Measurements from ENCODE around the gene PLOD2.

DNA sequence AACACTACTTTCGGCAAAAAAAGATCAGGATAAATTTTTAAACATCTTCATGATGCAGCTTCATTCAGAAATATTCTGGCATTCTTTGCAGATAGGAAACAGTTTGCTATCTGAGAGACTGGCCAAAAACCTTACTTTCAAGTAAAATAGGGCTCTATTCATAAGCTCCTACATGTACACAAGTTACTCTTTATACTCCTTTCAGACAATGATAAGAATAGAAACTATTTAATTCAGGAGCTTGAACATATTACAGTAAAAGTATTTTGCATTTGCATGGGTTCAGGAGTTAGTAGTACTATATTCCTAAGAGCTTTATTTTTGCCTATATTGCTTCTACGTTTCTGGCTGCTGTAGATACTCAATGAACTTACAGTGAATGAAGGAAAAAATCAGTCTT lies 70.5 kb downstream of the PLOD2 start:
- TF ChIP-seq TEAD4 (IDR thresholded peaks at IDR 0.05) (no peak), USF1 (IDR thresholded peaks at IDR 0.05) (no peak), ZBTB7A (IDR thresholded peaks at IDR 0.05; ENCODE audit: low read depth) (no peak), NFIC (IDR thresholded peaks at IDR 0.05) (no peak), CEBPB (IDR thresholded peaks at IDR 0.05) (no peak), RAD21 (IDR thresholded peaks at IDR 0.05; ENCODE audit: low read depth) (no peak), TCF12 (IDR thresholded peaks at IDR 0.05; ENCODE audit: low read depth) (no peak), CREB1 (IDR thresholded peaks at IDR 0.05; ENCODE audit: low read depth) (no peak), TAF1 (IDR thresholded peaks at IDR 0.05; ENCODE audit: low read depth) (no peak), EP300 (IDR thresholded peaks at IDR 0.05; ENCODE audit: borderline replicate concordance) (no peak)
- TF ChIP-seq, protein P1, sequence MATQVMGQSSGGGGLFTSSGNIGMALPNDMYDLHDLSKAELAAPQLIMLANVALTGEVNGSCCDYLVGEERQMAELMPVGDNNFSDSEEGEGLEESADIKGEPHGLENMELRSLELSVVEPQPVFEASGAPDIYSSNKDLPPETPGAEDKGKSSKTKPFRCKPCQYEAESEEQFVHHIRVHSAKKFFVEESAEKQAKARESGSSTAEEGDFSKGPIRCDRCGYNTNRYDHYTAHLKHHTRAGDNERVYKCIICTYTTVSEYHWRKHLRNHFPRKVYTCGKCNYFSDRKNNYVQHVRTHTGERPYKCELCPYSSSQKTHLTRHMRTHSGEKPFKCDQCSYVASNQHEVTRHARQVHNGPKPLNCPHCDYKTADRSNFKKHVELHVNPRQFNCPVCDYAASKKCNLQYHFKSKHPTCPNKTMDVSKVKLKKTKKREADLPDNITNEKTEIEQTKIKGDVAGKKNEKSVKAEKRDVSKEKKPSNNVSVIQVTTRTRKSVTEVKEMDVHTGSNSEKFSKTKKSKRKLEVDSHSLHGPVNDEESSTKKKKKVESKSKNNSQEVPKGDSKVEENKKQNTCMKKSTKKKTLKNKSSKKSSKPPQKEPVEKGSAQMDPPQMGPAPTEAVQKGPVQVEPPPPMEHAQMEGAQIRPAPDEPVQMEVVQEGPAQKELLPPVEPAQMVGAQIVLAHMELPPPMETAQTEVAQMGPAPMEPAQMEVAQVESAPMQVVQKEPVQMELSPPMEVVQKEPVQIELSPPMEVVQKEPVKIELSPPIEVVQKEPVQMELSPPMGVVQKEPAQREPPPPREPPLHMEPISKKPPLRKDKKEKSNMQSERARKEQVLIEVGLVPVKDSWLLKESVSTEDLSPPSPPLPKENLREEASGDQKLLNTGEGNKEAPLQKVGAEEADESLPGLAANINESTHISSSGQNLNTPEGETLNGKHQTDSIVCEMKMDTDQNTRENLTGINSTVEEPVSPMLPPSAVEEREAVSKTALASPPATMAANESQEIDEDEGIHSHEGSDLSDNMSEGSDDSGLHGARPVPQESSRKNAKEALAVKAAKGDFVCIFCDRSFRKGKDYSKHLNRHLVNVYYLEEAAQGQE (IDR thresholded peaks at IDR 0.05; ENCODE audit: low read depth) = no peak
